Kasumi-1 (cell line): Measurements from ENCODE around the gene ANKRD1.
"Not testable (repeated sequence)": the region's sequence is repeated elsewhere in the genome, so short reads cannot be mapped to it uniquely, and the experiment has no call there.

Experiments used
- DNase-seq, 2 experiments: peaks; one replicate each; lab custom pipeline; 2025; lab: John Stamatoyannopoulos, UW

The ANKRD1 gene

GRCh38 chr10:90912174-90912573 is 8.7 kb downstream of the ANKRD1 start:
- DNase-seq: no peak

DNA sequence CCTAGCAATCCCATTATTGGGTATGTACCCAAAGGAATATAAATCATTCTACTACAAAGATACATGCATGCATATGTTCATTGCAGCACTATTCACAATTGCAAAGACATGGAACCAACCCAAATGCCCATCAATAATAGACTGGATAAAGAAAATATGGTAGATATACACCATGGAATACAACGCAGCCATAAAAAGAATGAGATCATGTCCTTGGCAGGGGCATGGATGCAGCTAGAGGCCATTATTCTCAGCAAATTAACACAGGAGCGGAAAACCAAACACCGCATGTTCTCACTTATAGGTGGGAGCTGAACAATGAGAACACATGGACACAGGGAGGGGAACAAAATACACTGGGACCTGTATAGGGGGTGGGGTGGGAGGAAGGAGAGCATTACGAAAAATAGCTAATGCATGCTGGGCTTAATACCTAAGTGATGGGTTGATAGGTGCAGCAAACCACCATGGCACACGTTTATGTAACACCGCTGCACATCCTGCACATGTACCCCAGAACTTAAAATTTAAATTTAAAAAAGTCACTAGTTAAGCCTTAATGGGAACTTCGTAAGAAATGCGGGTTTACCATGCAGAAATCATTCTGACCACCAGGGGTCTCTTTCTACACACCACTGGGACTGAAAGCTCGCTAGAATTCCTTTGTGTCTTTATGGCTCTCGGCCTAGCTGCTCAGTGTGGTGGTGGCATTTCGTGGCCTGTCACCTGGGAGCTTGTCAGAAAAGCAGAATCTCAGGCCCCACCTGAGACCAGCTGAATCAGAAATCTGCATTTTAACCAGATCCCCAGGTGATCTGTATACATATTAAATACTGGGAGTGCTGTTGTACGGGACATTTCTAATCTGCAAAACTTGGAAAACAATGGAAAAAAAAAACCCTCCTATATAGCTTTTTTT is 9.5 kb downstream of the ANKRD1 start:
- DNase-seq: peak; percentile 89 to 96

DNA sequence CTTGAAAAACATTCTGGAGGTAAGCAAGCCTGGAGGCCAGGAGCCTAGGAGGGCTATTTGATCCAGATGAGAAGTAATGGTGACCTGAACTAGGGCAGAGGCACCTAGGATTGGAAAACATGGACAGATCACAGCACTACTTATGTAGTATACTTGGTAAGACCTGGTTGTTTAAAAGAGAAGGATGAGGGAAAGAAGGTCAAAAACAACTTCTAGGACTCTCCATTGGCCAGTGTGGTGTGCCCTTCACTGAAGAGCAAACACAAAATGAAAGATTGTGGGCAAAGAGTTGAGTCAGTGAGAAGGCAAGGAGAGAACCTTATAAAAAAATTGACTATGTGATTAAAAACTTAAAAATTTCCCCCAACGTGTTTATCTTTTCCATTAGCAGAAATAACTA is 14.3 kb downstream of the ANKRD1 start:
- no peak for DNase-seq

DNA sequence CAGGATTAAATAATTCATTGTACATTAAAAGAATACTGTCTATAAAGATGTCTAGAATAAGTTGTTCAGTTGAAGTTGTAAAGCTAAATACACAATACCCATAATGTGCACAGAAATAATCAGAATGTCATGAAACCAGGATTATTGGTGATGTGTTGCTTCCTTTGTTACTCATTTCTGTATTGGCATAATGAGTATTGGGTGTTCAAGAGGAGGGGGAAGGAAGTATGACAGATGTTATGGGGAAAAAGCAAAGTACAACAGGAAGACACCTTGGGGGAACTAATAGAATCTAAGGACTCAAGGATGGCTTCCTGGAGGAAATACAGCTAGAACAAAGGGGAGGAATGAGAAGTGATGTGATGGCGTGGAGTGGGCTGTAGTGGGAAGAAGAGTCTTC is 15.0 kb downstream of the ANKRD1 start:
- DNase-seq: no peak

- DNase-seq: not testable (repeated sequence)
These were observed 24.0 kb downstream of the ANKRD1 start for GRCh38 chr10:90896916-90897315.

GRCh38 chr10:90893190-90893589 is 27.7 kb downstream of the ANKRD1 start:
- no peak for DNase-seq

DNA sequence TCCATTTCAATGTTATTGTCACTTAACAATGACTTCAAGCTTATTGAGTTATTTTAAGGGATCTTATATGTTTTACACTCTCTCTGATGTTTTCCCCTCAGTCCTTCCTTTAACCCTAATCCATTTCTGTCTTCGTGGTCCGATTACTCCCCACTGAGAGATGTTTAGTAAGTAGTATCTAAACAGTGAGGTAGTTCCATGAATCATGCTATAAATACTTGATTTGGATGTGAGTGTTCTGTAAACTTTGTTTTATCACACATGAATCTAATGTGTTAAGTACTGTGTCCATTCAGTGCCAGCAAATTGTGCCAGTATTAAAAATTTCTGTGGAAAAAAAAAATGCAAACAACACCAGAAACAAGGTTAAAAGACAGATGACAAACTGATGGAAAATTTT is 30.5 kb downstream of the ANKRD1 start:
- DNase-seq: no peak

GRCh38 chr10:90889636-90890035 is 31.3 kb downstream of the ANKRD1 start:
- DNase-seq: no peak

- DNase-seq: no peak
These were observed 32.5 kb downstream of the ANKRD1 start for GRCh38 chr10:90888387-90888786.

- no peak for DNase-seq
These were observed 33.3 kb downstream of the ANKRD1 start for GRCh38 chr10:90887555-90887954.

GRCh38 chr10:90885176-90885575 is 35.7 kb downstream of the ANKRD1 start:
- no peak for DNase-seq

DNA sequence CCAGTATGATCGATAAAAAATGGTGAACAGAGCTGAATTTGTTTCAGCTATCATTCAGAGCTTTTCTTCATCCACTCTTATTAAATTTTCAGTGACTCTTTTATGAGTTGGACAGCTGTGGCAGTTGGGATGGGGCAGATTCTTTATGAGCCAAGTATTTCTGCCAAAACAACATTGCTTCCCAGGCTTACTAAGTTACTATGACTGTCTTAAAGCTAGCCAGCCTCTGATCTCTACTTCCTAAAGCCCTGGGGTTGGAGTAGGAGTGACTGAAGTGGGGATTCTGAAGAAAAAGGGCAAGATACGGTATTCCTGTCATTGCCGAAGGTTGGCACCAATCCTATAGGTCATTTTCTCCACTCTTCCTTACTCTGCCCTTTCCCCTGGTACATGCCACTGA is 36.5 kb downstream of the ANKRD1 start:
- DNase-seq: no peak

GRCh38 chr10:90880059-90880719 is 40.7 kb downstream of the ANKRD1 start:
- peak; percentile 85 to 94 for DNase-seq

- DNase-seq: no peak
These were observed 41.8 kb downstream of the ANKRD1 start for GRCh38 chr10:90879062-90879461.

- no peak for DNase-seq
These were observed 48.3 kb downstream of the ANKRD1 start for GRCh38 chr10:90872648-90873020.

- peak; percentile 93 to 97 for DNase-seq
These were observed 48.9 kb downstream of the ANKRD1 start, which contains the start of gene RPP30 for GRCh38 chr10:90871766-90872647. TSS of gene RPP30 (plus strand) at chr10:90871974. CDS start at chr10:90871987, 13 bp downstream.

GRCh38 chr10:90871279-90871765 is 49.6 kb downstream of the ANKRD1 start:
- peak; percentile 77 to 79 for DNase-seq

DNA sequence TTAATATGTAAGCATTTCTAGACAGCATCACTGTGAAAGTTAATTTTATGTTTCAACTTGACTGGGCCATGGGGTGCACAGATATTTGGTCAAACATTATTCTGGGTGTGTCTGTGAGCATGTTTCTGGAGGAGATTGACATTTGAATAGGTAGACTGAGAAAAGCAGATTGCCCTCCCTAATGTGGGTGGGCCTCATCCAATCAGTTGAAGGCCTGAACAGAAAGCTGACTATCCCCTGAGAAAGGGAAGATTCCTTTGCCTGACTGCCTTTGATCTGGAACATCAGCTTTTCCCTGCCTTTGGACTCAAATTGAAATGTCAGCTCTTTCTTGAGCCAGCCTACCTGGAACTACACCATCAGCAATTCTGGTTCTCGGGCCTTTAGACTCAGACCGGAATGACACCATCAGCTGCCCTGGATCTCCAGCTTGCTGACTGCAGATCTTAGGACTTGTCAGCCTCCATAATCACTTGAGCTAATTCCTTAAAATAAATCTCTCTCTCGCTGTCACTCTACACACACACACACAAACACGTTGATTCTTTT is 54.8 kb downstream of the ANKRD1 start:
- no peak for DNase-seq

GRCh38 chr10:90865401-90865800 is 55.5 kb downstream of the ANKRD1 start:
- peak; percentile 33 to 41 for DNase-seq

- DNase-seq: peak; percentile 63 to 84
These were observed 57.9 kb downstream of the ANKRD1 start for GRCh38 chr10:90862908-90863514.
